K562 (cell line): Measurements from ENCODE around the gene PCDH1. TPM values are rescaled to one million over a fixed set of nuclear protein-coding genes. Genes with fewer than 3 reads are reported as not detected.

ENCODE experiments used
- ATF2 ChIP-seq: sonication (generic); formaldehyde crosslinking; IDR thresholded peaks from 2 replicates; pipeline ENCODE4 v1.8.1; 2022; ENCODE audit warnings: missing genetic modification reagents
- ATF6 ChIP-seq: sonication (generic); formaldehyde crosslinking; IDR thresholded peaks from 2 replicates; pipeline ENCODE4 v1.4.0; 2020; ENCODE audit warnings: mild to moderate bottlenecking, missing genetic modification reagents
- CBFA2T2 ChIP-seq: fragments of 450-650 bp; conservative IDR thresholded peaks from 2 replicates; pipeline ENCODE4 v1.6.1; 2017; ENCODE audit warnings: mild to moderate bottlenecking
- CHCHD3 ChIP-seq: fragments of 250-450 bp; sonication (Bioruptor Pico); IDR thresholded peaks from 2 replicates; pipeline ENCODE4 v2.1.2; 2022; ENCODE audit warnings: mild to moderate bottlenecking
- CHD1 ChIP-seq: fragments of 200-600 bp; sonication (generic); IDR thresholded peaks from one replicate; pipeline ENCODE4 v1.6.1; 2012; ENCODE audit warnings: mild to moderate bottlenecking, moderate library complexity, low read length, inconsistent platforms
- DDX20 ChIP-seq: fragments of 450-650 bp; IDR thresholded peaks from 2 replicates; pipeline ENCODE4 v1.6.1; 2016; ENCODE audit warnings: missing genetic modification characterization, low read depth, mild to moderate bottlenecking, missing compliant biosample characterization, moderate library complexity
- FOXP1 ChIP-seq: sonication (generic); formaldehyde crosslinking; IDR thresholded peaks from 2 replicates; pipeline ENCODE4 v1.8.0; 2022; ENCODE audit warnings: mild to moderate bottlenecking, missing genetic modification reagents
- HCFC1 ChIP-seq: IDR thresholded peaks from 2 replicates; pipeline ENCODE4 v1.6.1; 2012; ENCODE audit warnings: low read depth, low read length, improper control_type of control experiment
- HMGXB4 ChIP-seq: sonication (generic); formaldehyde crosslinking; IDR thresholded peaks from 2 replicates; pipeline ENCODE4 v1.8.1; 2023; ENCODE audit warnings: mild to moderate bottlenecking, missing genetic modification reagents
- HNRNPK ChIP-seq: fragments of 200-400 bp; formaldehyde crosslinking; IDR thresholded peaks from one replicate; pipeline ENCODE4 v1.6.1; 2018; ENCODE audit warnings: mild to moderate bottlenecking, low read depth, low read length; ENCODE audit not compliant: poor library complexity, severe bottlenecking
- NR3C1 ChIP-seq: sonication (generic); formaldehyde crosslinking; IDR thresholded peaks from 2 replicates; pipeline ENCODE4 v1.8.1; 2022; ENCODE audit warnings: missing genetic modification reagents
- PREB ChIP-seq: sonication (generic); formaldehyde crosslinking; IDR thresholded peaks from 2 replicates; pipeline ENCODE4 v1.8.1; 2023; ENCODE audit warnings: mild to moderate bottlenecking, missing genetic modification reagents
- SLC30A9 ChIP-seq: fragments of 250-450 bp; sonication (Bioruptor Pico); IDR thresholded peaks from 2 replicates; pipeline ENCODE4 v1.8.0; 2022; ENCODE audit warnings: mild to moderate bottlenecking, moderate library complexity
- ZNF146 ChIP-seq: IDR thresholded peaks from one replicate; pipeline ENCODE4 v1.6.1; 2018; ENCODE audit warnings: missing compliant biosample characterization; ENCODE audit not compliant: unreplicated experiment
- ZNF253 ChIP-seq: fragments of 250-450 bp; sonication (Bioruptor Pico); conservative IDR thresholded peaks from 2 replicates; pipeline ENCODE4 v1.6.1; 2021; ENCODE audit warnings: mild to moderate bottlenecking
- ZNF639 ChIP-seq, 2 experiments: fragments of 200-800 bp in 1 of 2; sonication (Bioruptor generic) in 1 of 2; sonication (generic) in 1 of 2; formaldehyde crosslinking in 1 of 2; IDR thresholded peaks in 1 of 2; conservative IDR thresholded peaks in 1 of 2; 2 replicates each; pipeline versions ENCODE4 v1.5.0 to v1.6.1; 2016 to 2020; ENCODE audit warnings: missing compliant biosample characterization in 1 of 2, missing genetic modification characterization in 1 of 2, missing genetic modification reagents in 1 of 2
- ZNF695 ChIP-seq: fragments of 450-650 bp; formaldehyde crosslinking; IDR thresholded peaks from 2 replicates; pipeline ENCODE4 v1.4.0; 2020; ENCODE audit warnings: mild to moderate bottlenecking, moderate library complexity
- ZNF696 ChIP-seq: fragments of 250-450 bp; sonication (Bioruptor Pico); conservative IDR thresholded peaks from 2 replicates; pipeline ENCODE4 v1.4.0; 2020; ENCODE audit warnings: mild to moderate bottlenecking, moderate library complexity
- polyA plus RNA-seq, 8 experiments: library from polyadenylated mRNA; depleted of rRNA in 4 of 8; stranded (reverse) in 5 of 8; unstranded in 3 of 8; fragments of >200 nt; fragmentation: Nextera tagmentation in 2 of 8; fragmentation: Illumina TruSeq in 1 of 8; extraction: Ambion mirVana in 2 of 8; extraction: Trizol in 1 of 8; gene quantifications; 2 replicates each; pipeline versions ENCODE4 v1.2.1 to v1.2.3, GENCODE V29; 2011 to 2014; ENCODE audit warnings: inconsistent platforms in 1 of 8, missing spikeins in 1 of 8
- total RNA-seq, 7 experiments: library from RNA; depleted of rRNA in 6 of 7; stranded (reverse); fragments of >200 nt in 6 of 7; fragmentation: Illumina TruSeq in 2 of 7; extraction: Trizol in 2 of 7; gene quantifications; 2 replicates each; pipeline versions ENCODE4 v1.2.1 to v1.2.3, GENCODE V29; 2011 to 2021; ENCODE audit warnings: low replicate concordance in 1 of 7

PCDH1 gene
- total and polyA plus RNA-seq, 9 of the 15 experiments (the other 6 are each of a cell fraction or from before 2014, with no cell fraction given), result 0.11 to 3.6 (median 1.9) TPM; not detected in 1

- TF ChIP-seq ATF2 (CRISPR knock-in tag) (0 out of 2 replicates have a peak, but pooled peaks have one; percentile 27), DDX20 (tag) (no peak), HCFC1 (peak; percentile 50; the same call in 1 of the 2 replicates), ZNF696 (no peak), ATF6 (CRISPR knock-in tag) (0 out of 2 replicates have a peak, but pooled peaks have one; percentile 55), HMGXB4 (CRISPR knock-in tag) (no peak), ZNF639 (CRISPR knock-in tag; conservative IDR thresholded peaks at IDR 0.05 in 1 of 2, IDR thresholded peaks at IDR 0.05 in 1 of 2) (no peak; a peak in 1 of 4 replicates), FOXP1 (CRISPR knock-in tag) (peak; percentile 69), HNRNPK (no peak), CHCHD3 (CRISPR knock-in tag) (no peak; the same call in 1 of the 2 replicates), CHD1 (no peak), CBFA2T2 (no peak), ZNF253 (CRISPR knock-in tag) (no peak), ZNF146 (CRISPR knock-in tag) (no peak), SLC30A9 (CRISPR knock-in tag) (no peak), NR3C1 (CRISPR knock-in tag) (peak; percentile 87; the same call in 1 of the 2 replicates), PREB (0 out of 2 replicates have a peak, but pooled peaks have one; percentile 81), ZNF695 (no peak)
Observed at GRCh38 chr5:141923448-141924313, 45.5 kb upstream of the PCDH1 start, which contains the start of gene DELE1 (continued).
